ENCODE results near the gene DRP2.

The DRP2 gene

DNA sequence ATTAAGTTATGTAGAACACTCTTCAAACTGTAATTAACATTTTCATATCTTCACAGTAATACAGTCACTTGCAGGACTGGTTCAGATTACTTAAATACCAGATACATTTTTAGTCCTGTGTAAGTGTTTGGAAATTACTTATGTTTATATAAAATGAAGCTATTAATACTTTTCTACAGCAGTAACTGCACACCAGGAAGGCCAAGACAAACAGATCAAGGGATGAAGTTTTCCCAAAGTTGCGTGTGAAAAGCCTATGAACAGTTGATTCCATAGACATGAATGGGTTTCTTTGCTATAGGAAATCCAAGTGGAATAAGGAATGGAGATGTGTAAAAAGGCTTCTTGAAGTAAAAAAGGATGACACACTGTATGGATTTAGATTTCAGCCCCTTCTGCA is 28.9 kb upstream of the DRP2 start:
- no peak for DNase-seq (ENCODE audit: low read depth in 1 of 2, low spot score in 1 of 2)
- peaks cover 3% of the 10 kb centered on the region for H3K27me3 ChIP-seq (ENCODE audit: insufficient read depth, poor library complexity, severe bottlenecking)
- TF ChIP-seq POLR2AphosphoS5 (IDR thresholded peaks at IDR 0.05; ENCODE audit: low read depth) (no peak), GABPA (IDR thresholded peaks at IDR 0.05; ENCODE audit: low read depth) (no peak), SPI1 (IDR thresholded peaks at IDR 0.05; ENCODE audit: borderline replicate concordance, low read depth) (no peak)
- TF ChIP-seq, protein P1, sequence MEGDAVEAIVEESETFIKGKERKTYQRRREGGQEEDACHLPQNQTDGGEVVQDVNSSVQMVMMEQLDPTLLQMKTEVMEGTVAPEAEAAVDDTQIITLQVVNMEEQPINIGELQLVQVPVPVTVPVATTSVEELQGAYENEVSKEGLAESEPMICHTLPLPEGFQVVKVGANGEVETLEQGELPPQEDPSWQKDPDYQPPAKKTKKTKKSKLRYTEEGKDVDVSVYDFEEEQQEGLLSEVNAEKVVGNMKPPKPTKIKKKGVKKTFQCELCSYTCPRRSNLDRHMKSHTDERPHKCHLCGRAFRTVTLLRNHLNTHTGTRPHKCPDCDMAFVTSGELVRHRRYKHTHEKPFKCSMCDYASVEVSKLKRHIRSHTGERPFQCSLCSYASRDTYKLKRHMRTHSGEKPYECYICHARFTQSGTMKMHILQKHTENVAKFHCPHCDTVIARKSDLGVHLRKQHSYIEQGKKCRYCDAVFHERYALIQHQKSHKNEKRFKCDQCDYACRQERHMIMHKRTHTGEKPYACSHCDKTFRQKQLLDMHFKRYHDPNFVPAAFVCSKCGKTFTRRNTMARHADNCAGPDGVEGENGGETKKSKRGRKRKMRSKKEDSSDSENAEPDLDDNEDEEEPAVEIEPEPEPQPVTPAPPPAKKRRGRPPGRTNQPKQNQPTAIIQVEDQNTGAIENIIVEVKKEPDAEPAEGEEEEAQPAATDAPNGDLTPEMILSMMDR (IDR thresholded peaks at IDR 0.05; ENCODE audit: insufficient read depth, low read length) = no peak
- TF ChIP-seq, protein P2, sequence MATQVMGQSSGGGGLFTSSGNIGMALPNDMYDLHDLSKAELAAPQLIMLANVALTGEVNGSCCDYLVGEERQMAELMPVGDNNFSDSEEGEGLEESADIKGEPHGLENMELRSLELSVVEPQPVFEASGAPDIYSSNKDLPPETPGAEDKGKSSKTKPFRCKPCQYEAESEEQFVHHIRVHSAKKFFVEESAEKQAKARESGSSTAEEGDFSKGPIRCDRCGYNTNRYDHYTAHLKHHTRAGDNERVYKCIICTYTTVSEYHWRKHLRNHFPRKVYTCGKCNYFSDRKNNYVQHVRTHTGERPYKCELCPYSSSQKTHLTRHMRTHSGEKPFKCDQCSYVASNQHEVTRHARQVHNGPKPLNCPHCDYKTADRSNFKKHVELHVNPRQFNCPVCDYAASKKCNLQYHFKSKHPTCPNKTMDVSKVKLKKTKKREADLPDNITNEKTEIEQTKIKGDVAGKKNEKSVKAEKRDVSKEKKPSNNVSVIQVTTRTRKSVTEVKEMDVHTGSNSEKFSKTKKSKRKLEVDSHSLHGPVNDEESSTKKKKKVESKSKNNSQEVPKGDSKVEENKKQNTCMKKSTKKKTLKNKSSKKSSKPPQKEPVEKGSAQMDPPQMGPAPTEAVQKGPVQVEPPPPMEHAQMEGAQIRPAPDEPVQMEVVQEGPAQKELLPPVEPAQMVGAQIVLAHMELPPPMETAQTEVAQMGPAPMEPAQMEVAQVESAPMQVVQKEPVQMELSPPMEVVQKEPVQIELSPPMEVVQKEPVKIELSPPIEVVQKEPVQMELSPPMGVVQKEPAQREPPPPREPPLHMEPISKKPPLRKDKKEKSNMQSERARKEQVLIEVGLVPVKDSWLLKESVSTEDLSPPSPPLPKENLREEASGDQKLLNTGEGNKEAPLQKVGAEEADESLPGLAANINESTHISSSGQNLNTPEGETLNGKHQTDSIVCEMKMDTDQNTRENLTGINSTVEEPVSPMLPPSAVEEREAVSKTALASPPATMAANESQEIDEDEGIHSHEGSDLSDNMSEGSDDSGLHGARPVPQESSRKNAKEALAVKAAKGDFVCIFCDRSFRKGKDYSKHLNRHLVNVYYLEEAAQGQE (IDR thresholded peaks at IDR 0.05; ENCODE audit: insufficient replicate concordance, low read depth) = no peak
- no peak overlapping the region for H3K27ac ChIP-seq (replicated peaks)
- H3K4me3 ChIP-seq (replicated peaks; ENCODE audit: insufficient read depth, low read length) = no peak overlapping the region

DNA sequence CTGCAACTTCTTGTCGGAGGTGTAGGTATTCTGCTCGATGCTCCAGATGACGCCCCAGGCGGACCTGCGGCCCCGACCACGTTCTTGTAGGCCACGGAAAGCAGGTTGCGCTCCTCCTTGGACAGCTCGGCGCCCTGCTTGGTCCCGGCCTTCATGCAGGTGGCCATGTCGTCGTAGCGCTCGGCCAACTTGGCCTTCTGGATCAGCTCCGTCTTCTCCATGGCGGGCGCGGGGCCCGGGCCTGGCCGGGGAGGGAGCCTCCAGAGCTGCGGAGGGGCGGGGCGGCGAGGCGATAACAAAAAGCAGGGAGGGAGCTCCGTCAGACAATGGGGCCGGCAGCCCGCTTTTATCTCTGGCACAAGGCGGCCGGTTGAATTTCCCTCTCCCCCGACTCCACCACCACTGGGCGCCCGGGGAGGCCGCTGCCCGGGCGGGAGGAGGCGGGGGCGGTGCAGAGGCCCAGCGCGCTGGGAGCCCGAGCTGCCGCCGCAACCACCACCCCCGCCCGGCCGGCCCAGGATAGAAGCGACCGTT is 28.3 kb upstream of the DRP2 start:
- no peak for DNase-seq (ENCODE audit: low read depth in 1 of 2, low spot score in 1 of 2)
- Histone ChIP-seq H3K4me3 (replicated peaks; ENCODE audit: insufficient read depth, low read length) (no peak overlapping the region), H3K27ac (replicated peaks) (no peak overlapping the region), H3K27me3 (ENCODE audit: insufficient read depth, poor library complexity, severe bottlenecking) (peaks cover 3% of the 10 kb centered on the region)
- no peak for TF ChIP-seq SPI1 (IDR thresholded peaks at IDR 0.05; ENCODE audit: borderline replicate concordance, low read depth)
- TF ChIP-seq POLR2AphosphoS5 (IDR thresholded peaks at IDR 0.05; ENCODE audit: low read depth) = no peak
- TF ChIP-seq, protein P1 (IDR thresholded peaks at IDR 0.05; ENCODE audit: insufficient read depth, low read length) = no peak
- TF ChIP-seq, protein P2 (IDR thresholded peaks at IDR 0.05; ENCODE audit: insufficient replicate concordance, low read depth) = no peak
- TF ChIP-seq GABPA (IDR thresholded peaks at IDR 0.05; ENCODE audit: low read depth) = no peak

DNA sequence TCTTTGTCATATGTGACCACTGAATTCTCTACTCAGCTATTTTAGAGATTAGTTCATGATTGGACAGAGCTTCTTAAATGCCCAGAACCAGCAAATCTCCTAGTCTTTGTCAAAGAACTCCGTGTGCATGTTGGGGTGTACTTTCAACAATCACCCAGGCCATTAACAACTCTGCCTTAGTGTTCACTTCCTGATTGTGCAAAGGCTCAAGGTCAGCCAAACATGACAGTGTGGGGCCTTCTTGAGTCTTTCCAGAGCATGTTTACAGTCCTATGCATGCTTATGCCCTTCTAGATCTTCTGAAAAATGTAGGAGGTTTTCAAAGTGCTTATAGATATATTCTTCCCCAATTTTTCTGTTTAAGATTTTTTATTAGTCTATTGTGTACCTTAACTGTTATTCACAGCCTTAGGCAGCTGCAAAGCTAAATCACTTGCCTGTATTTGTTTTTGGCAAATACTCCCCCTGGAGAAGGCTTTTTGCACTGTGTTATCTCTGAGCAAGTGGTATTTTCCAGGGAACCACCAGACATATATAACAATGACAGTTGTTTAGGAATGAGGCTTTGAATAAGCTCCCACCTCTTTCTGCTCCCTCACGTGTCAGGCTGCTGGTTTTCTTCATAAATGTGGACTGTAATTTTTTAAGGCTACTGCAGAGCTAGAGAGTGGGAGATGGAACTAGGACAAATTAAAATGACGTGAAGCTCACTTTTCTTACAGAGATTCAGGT is 24.0 kb upstream of the DRP2 start:
- Histone ChIP-seq H3K27ac (replicated peaks) (no peak overlapping the region), H3K27me3 (ENCODE audit: insufficient read depth, poor library complexity, severe bottlenecking) (no peaks in the 10 kb centered on the region), H3K4me3 (replicated peaks; ENCODE audit: insufficient read depth, low read length) (no peak overlapping the region)
- DNase-seq (ENCODE audit: low read depth in 1 of 2, low spot score in 1 of 2) = no peak
- no peak for TF ChIP-seq SPI1 (IDR thresholded peaks at IDR 0.05; ENCODE audit: borderline replicate concordance, low read depth)
- TF ChIP-seq POLR2AphosphoS5 (IDR thresholded peaks at IDR 0.05; ENCODE audit: low read depth) = no peak
- TF ChIP-seq, protein P1 (IDR thresholded peaks at IDR 0.05; ENCODE audit: insufficient read depth, low read length) = no peak
- no peak for TF ChIP-seq GABPA (IDR thresholded peaks at IDR 0.05; ENCODE audit: low read depth)
- TF ChIP-seq, protein P2 (IDR thresholded peaks at IDR 0.05; ENCODE audit: insufficient replicate concordance, low read depth) = no peak

All from HL-60 (cell line).